ENCODE results near the gene ZNF236.

ZNF236 gene

GRCh38 chr18:76913583-76913982, 91.2 kb downstream of the ZNF236 start:
- Histone ChIP-seq H3K14ac (ENCODE audit: low read length) (no peak overlapping the region), H3K27ac (ENCODE audit: low read depth, low read length) (no peak overlapping the region), H3K4me2 (ENCODE audit: low read length) (no peak overlapping the region), H3K79me1 (ENCODE audit: low read length) (no peaks in the 10 kb centered on the region), H4K8ac (ENCODE audit: low read depth, low read length) (no peak overlapping the region), H3K27me3 (ENCODE audit: insufficient read depth, low read length) (no peaks in the 10 kb centered on the region), H3K9me3 (ENCODE audit: insufficient read depth, low read depth, low read length) (no peaks in the 10 kb centered on the region), H4K91ac (ENCODE audit: low read depth, low read length) (no peak overlapping the region), H3K23ac (ENCODE audit: low read length) (no peak overlapping the region), H4K12ac (ENCODE audit: low read depth, low read length) (no peak overlapping the region), H3K4ac (ENCODE audit: low read depth, low read length) (no peak overlapping the region), H3K36me3 (ENCODE audit: control insufficient read depth in 1 of 2, insufficient read depth in 2 of 2, low read length in 2 of 2) (peaks cover 20 to 33% of the 10 kb centered on the region in 2 experiments), H3K4me3 (ENCODE audit: low read depth, low read length) (no peak overlapping the region), H2BK5ac (ENCODE audit: low read depth, low read length, poor library complexity) (no peak overlapping the region), H2BK12ac (ENCODE audit: low read length) (no peak overlapping the region), H3K18ac (ENCODE audit: low read length) (no peak overlapping the region), H3K79me2 (ENCODE audit: control insufficient read depth, insufficient read depth, low read length, poor library complexity) (no peaks in the 10 kb centered on the region), H3K4me1 (ENCODE audit: control insufficient read depth in 1 of 2, insufficient read depth in 2 of 2, low read length in 2 of 2) (no peaks in the 10 kb centered on the region), H2BK120ac (ENCODE audit: insufficient read depth, low read length, poor library complexity) (no peak overlapping the region), H2AFZ (ENCODE audit: insufficient read depth, low read length, poor library complexity) (no peak overlapping the region), H2AK5ac (ENCODE audit: low read length) (no peak overlapping the region), H3K9ac (ENCODE audit: low read length) (no peak overlapping the region)
- no CpG with 5 or more reads among the region's 7 CpGs for WGBS (ENCODE audit: extremely low coverage, insufficient coverage, insufficient read length)
- no peak for DNase-seq

DNA sequence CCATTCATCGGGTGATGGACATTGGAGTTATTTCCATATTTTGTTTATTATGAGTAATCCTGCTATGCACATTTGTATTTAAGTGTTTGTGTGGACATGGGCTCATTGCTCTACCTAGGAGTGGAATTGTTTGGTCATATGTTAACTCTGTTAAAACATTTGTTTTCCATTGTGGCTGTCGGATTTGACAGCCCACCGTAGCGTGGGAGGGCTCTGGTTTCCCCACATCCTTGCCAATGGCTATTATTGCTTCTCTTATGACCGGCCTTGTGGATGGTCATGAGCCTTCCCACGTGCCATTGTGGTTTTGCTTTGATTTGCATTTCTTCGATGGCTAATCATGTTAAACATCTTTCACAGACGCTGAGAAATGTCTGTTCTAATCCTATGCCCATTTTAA, 92.0 kb downstream of the ZNF236 start:
- H4K12ac ChIP-seq (ENCODE audit: low read depth, low read length), result no peak overlapping the region
- DNase-seq, result no peak
- H3K79me1 ChIP-seq (ENCODE audit: low read length), result no peaks in the 10 kb centered on the region
- no peak overlapping the region for H2AFZ ChIP-seq (ENCODE audit: insufficient read depth, low read length, poor library complexity)
- no peak overlapping the region for H2BK12ac ChIP-seq (ENCODE audit: low read length)
- no peak overlapping the region for H4K8ac ChIP-seq (ENCODE audit: low read depth, low read length)
- no peak overlapping the region for H3K18ac ChIP-seq (ENCODE audit: low read length)
- no peak overlapping the region for H3K4me2 ChIP-seq (ENCODE audit: low read length)
- H3K14ac ChIP-seq (ENCODE audit: low read length), result no peak overlapping the region
- H3K27me3 ChIP-seq (ENCODE audit: insufficient read depth, low read length), result no peaks in the 10 kb centered on the region
- WGBS (ENCODE audit: extremely low coverage, insufficient coverage, insufficient read length), result no CpG with 5 or more reads among the region's 8 CpGs
- H3K9me3 ChIP-seq (ENCODE audit: insufficient read depth, low read depth, low read length), result no peaks in the 10 kb centered on the region
- no peak overlapping the region for H4K91ac ChIP-seq (ENCODE audit: low read depth, low read length)
- no peak overlapping the region for H3K4ac ChIP-seq (ENCODE audit: low read depth, low read length)
- no peak overlapping the region for H3K27ac ChIP-seq (ENCODE audit: low read depth, low read length)
- no peak overlapping the region for H3K4me3 ChIP-seq (ENCODE audit: low read depth, low read length)
- no peaks in the 10 kb centered on the region for H3K4me1 ChIP-seq (ENCODE audit: control insufficient read depth in 1 of 2, insufficient read depth in 2 of 2, low read length in 2 of 2)
- no peak overlapping the region for H2AK5ac ChIP-seq (ENCODE audit: low read length)
- no peak overlapping the region for H2BK120ac ChIP-seq (ENCODE audit: insufficient read depth, low read length, poor library complexity)
- peaks cover 21 to 33% of the 10 kb centered on the region in 2 experiments for H3K36me3 ChIP-seq (ENCODE audit: control insufficient read depth in 1 of 2, insufficient read depth in 2 of 2, low read length in 2 of 2)
- no peaks in the 10 kb centered on the region for H3K79me2 ChIP-seq (ENCODE audit: control insufficient read depth, insufficient read depth, low read length, poor library complexity)
- H3K9ac ChIP-seq (ENCODE audit: low read length), result no peak overlapping the region
- no peak overlapping the region for H2BK5ac ChIP-seq (ENCODE audit: low read depth, low read length, poor library complexity)
- no peak overlapping the region for H3K23ac ChIP-seq (ENCODE audit: low read length)

DNA sequence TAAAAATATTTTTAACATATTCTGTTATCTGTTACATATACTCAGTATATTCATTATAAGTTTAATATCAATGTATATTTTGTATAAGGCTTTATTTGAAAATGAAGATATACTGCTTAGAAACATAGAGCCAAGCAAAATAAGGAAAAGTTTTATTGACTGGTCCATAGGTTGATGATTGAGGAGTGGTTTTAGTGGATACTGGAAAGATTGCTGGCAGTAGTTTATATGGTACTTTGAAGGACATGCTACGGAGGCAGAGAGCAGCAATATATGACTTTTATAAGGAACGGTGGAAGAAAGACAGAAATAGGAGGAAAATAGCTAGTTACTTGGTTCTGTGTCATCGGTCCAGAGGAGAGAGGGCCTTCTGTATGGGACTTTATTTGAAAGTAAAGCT, 92.4 kb downstream of the ZNF236 start:
- Histone ChIP-seq H2BK12ac (ENCODE audit: low read length) (no peak overlapping the region), H3K4ac (ENCODE audit: low read depth, low read length) (no peak overlapping the region), H3K9me3 (ENCODE audit: insufficient read depth, low read depth, low read length) (no peaks in the 10 kb centered on the region), H4K12ac (ENCODE audit: low read depth, low read length) (no peak overlapping the region), H3K79me2 (ENCODE audit: control insufficient read depth, insufficient read depth, low read length, poor library complexity) (no peaks in the 10 kb centered on the region), H3K18ac (ENCODE audit: low read length) (no peak overlapping the region), H3K27ac (ENCODE audit: low read depth, low read length) (no peak overlapping the region), H3K79me1 (ENCODE audit: low read length) (no peaks in the 10 kb centered on the region), H4K8ac (ENCODE audit: low read depth, low read length) (no peak overlapping the region), H3K36me3 (ENCODE audit: control insufficient read depth in 1 of 2, insufficient read depth in 2 of 2, low read length in 2 of 2) (peaks cover 23 to 33% of the 10 kb centered on the region in 2 experiments), H3K23ac (ENCODE audit: low read length) (no peak overlapping the region), H2AFZ (ENCODE audit: insufficient read depth, low read length, poor library complexity) (no peak overlapping the region), H2BK5ac (ENCODE audit: low read depth, low read length, poor library complexity) (no peak overlapping the region), H2AK5ac (ENCODE audit: low read length) (no peak overlapping the region), H3K4me2 (ENCODE audit: low read length) (no peak overlapping the region), H3K4me3 (ENCODE audit: low read depth, low read length) (no peak overlapping the region), H3K14ac (ENCODE audit: low read length) (no peak overlapping the region), H4K91ac (ENCODE audit: low read depth, low read length) (no peak overlapping the region), H3K27me3 (ENCODE audit: insufficient read depth, low read length) (no peaks in the 10 kb centered on the region), H2BK120ac (ENCODE audit: insufficient read depth, low read length, poor library complexity) (no peak overlapping the region), H3K9ac (ENCODE audit: low read length) (no peak overlapping the region), H3K4me1 (ENCODE audit: control insufficient read depth in 1 of 2, insufficient read depth in 2 of 2, low read length in 2 of 2) (no peaks in the 10 kb centered on the region)
- no CpG with 5 or more reads among the region's 3 CpGs for WGBS (ENCODE audit: extremely low coverage, insufficient coverage, insufficient read length)
- DNase-seq, result no peak

DNA sequence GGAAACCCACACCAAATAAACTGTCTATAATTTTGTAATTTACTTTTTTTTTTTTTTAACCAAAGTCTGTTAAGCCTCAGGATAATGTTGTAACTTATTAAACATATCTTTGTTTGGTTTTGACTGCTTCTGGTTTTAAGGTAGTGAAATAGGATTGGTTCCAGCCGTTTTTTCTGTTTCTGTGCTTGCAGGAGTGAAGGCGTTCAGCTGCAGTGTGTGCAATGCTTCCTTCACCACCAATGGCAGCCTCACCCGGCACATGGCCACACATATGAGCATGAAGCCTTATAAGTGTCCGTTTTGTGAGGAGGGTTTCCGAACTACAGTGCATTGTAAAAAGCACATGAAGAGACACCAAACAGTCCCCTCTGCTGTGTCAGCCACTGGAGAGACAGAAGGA, 93.1 kb downstream of the ZNF236 start:
- Histone ChIP-seq H3K4ac (ENCODE audit: low read depth, low read length) (no peak overlapping the region), H3K79me2 (ENCODE audit: control insufficient read depth, insufficient read depth, low read length, poor library complexity) (no peaks in the 10 kb centered on the region), H3K9ac (ENCODE audit: low read length) (no peak overlapping the region), H3K4me3 (ENCODE audit: low read depth, low read length) (no peak overlapping the region), H2AFZ (ENCODE audit: insufficient read depth, low read length, poor library complexity) (no peak overlapping the region), H3K36me3 (ENCODE audit: control insufficient read depth in 1 of 2, insufficient read depth in 2 of 2, low read length in 2 of 2) (peaks cover 25 to 34% of the 10 kb centered on the region in 2 experiments), H3K18ac (ENCODE audit: low read length) (no peak overlapping the region), H3K27ac (ENCODE audit: low read depth, low read length) (no peak overlapping the region), H2BK12ac (ENCODE audit: low read length) (no peak overlapping the region), H3K14ac (ENCODE audit: low read length) (no peak overlapping the region), H3K23ac (ENCODE audit: low read length) (no peak overlapping the region), H2BK5ac (ENCODE audit: low read depth, low read length, poor library complexity) (no peak overlapping the region), H4K8ac (ENCODE audit: low read depth, low read length) (no peak overlapping the region), H3K79me1 (ENCODE audit: low read length) (no peaks in the 10 kb centered on the region), H4K91ac (ENCODE audit: low read depth, low read length) (no peak overlapping the region), H3K9me3 (ENCODE audit: insufficient read depth, low read depth, low read length) (no peaks in the 10 kb centered on the region), H2BK120ac (ENCODE audit: insufficient read depth, low read length, poor library complexity) (no peak overlapping the region), H3K4me2 (ENCODE audit: low read length) (no peak overlapping the region), H2AK5ac (ENCODE audit: low read length) (no peak overlapping the region), H4K12ac (ENCODE audit: low read depth, low read length) (no peak overlapping the region), H3K27me3 (ENCODE audit: insufficient read depth, low read length) (no peaks in the 10 kb centered on the region), H3K4me1 (ENCODE audit: control insufficient read depth in 1 of 2, insufficient read depth in 2 of 2, low read length in 2 of 2) (no peaks in the 10 kb centered on the region)
- DNase-seq, result no peak
- no CpG with 5 or more reads among the region's 5 CpGs for WGBS (ENCODE audit: extremely low coverage, insufficient coverage, insufficient read length)
